ENCODE data around the gene LGR5. TPM values are rescaled to one million over a fixed set of nuclear protein-coding genes. Genes with fewer than 3 reads are reported as not detected.
"Not testable (repeated sequence)": the region's sequence is repeated elsewhere in the genome, so short reads cannot be mapped to it uniquely, and the experiment has no call there.

Gene LGR5
- total RNA-seq, 2 experiments from 2014 or later = not detected

GRCh38 chr12:71555191-71555590 lies 115.6 kb downstream of the LGR5 start:
- no peaks in the 10 kb centered on the region for H3K9me3 ChIP-seq (ENCODE audit: control insufficient read depth in 1 of 2, insufficient read depth in 1 of 2, low read length in 2 of 2)
- H3K9me3 Mint-ChIP-seq = no peaks in the 10 kb centered on the region
- intact Hi-C loops (cut with DNase I, micrococcal nuclease) = loop anchor here in 1 of 2 experiments (10.0 kb wide), 1 partner anchor 140 kb away; no protein-coding TSS in a partner anchor
- H3K4me3 ChIP-seq (ENCODE audit: low read length) = no peak overlapping the region
- ChIA-PET CTCF (no interaction called here), POLR2A (no interaction called here)
- no peak for DNase-seq
- H3K36me3 Mint-ChIP-seq (ENCODE audit: low read depth) = no peaks in the 10 kb centered on the region
- H3K27me3 Mint-ChIP-seq = no peaks in the 10 kb centered on the region
- no peaks in the 10 kb centered on the region for H3K36me3 ChIP-seq (ENCODE audit: insufficient read depth, low read length)
- no peak overlapping the region for H3K4me3 Mint-ChIP-seq
- H3K27ac ChIP-seq (ENCODE audit: low read depth in 1 of 2, low read length in 2 of 2) = no peak overlapping the region
- TF ChIP-seq CTCF (IDR thresholded peaks at IDR 0.05) = no peak
- H3K27ac Mint-ChIP-seq = no peak overlapping the region
- no peaks in the 10 kb centered on the region for H3K4me1 ChIP-seq (ENCODE audit: insufficient read depth, low read length)
- no peaks in the 10 kb centered on the region for H3K4me1 Mint-ChIP-seq (ENCODE audit: low read depth)
- H3K27me3 ChIP-seq (ENCODE audit: control insufficient read depth in 1 of 2, insufficient read depth in 2 of 2, low read length in 2 of 2) = no peaks in the 10 kb centered on the region
- ATAC-seq (ENCODE audit: poor library complexity) = no peak

GRCh38 chr12:71555789-71556188 lies 116.2 kb downstream of the LGR5 start:
- H3K27ac ChIP-seq (ENCODE audit: low read depth in 1 of 2, low read length in 2 of 2); POLR2A ChIA-PET; H3K4me1 ChIP-seq (ENCODE audit: insufficient read depth, low read length); H3K27ac Mint-ChIP-seq; H3K4me3 Mint-ChIP-seq; H3K4me3 ChIP-seq (ENCODE audit: low read length); H3K27me3 Mint-ChIP-seq; DNase-seq; H3K27me3 ChIP-seq (ENCODE audit: control insufficient read depth in 1 of 2, insufficient read depth in 2 of 2, low read length in 2 of 2); H3K9me3 ChIP-seq (ENCODE audit: control insufficient read depth in 1 of 2, insufficient read depth in 1 of 2, low read length in 2 of 2); H3K9me3 Mint-ChIP-seq; H3K4me1 Mint-ChIP-seq (ENCODE audit: low read depth); H3K36me3 ChIP-seq (ENCODE audit: insufficient read depth, low read length); CTCF ChIA-PET; ATAC-seq (ENCODE audit: poor library complexity); H3K36me3 Mint-ChIP-seq (ENCODE audit: low read depth): not testable (repeated sequence)
- intact Hi-C loops (cut with DNase I, micrococcal nuclease) = loop anchor here in 1 of 2 experiments (10.0 kb wide), 1 partner anchor 141 kb away; no protein-coding TSS in a partner anchor

- Histone ChIP-seq H3K27me3 (ENCODE audit: control insufficient read depth in 1 of 2, insufficient read depth in 2 of 2, low read length in 2 of 2) (no peaks in the 10 kb centered on the region), H3K9me3 (ENCODE audit: control insufficient read depth in 1 of 2, insufficient read depth in 1 of 2, low read length in 2 of 2) (no peaks in the 10 kb centered on the region), H3K4me1 (ENCODE audit: insufficient read depth, low read length) (no peaks in the 10 kb centered on the region), H3K36me3 (ENCODE audit: insufficient read depth, low read length) (no peaks in the 10 kb centered on the region), H3K27ac (ENCODE audit: low read depth in 1 of 2, low read length in 2 of 2) (no peak overlapping the region), H3K4me3 (ENCODE audit: low read length) (no peak overlapping the region)
- ATAC-seq (ENCODE audit: poor library complexity) (no peak), DNase-seq (no peak)
- H3K27ac Mint-ChIP-seq = no peak overlapping the region
- CTCF ChIA-PET = no interaction called here
- TF ChIP-seq CTCF (IDR thresholded peaks at IDR 0.05) = no peak
- no peak overlapping the region for H3K4me3 Mint-ChIP-seq
- H3K27me3 Mint-ChIP-seq = no peaks in the 10 kb centered on the region
- H3K4me1 Mint-ChIP-seq (ENCODE audit: low read depth) = no peaks in the 10 kb centered on the region
- H3K36me3 Mint-ChIP-seq (ENCODE audit: low read depth) = no peaks in the 10 kb centered on the region
- POLR2A ChIA-PET = no interaction called here
- intact Hi-C loops (cut with DNase I, micrococcal nuclease) = loop anchor here in 1 of 2 experiments (10.0 kb wide), 1 partner anchor 142 kb away; no protein-coding TSS in a partner anchor
- no peaks in the 10 kb centered on the region for H3K9me3 Mint-ChIP-seq
Observed at GRCh38 chr12:71556448-71556847, 116.8 kb downstream of the LGR5 start.

GRCh38 chr12:71556875-71557274 lies 117.3 kb downstream of the LGR5 start:
- H3K4me1 ChIP-seq (ENCODE audit: insufficient read depth, low read length) = no peaks in the 10 kb centered on the region
- Mint-ChIP-seq H3K4me1 (ENCODE audit: low read depth) (no peaks in the 10 kb centered on the region), H3K27me3 (no peaks in the 10 kb centered on the region), H3K4me3 (no peak overlapping the region), H3K36me3 (ENCODE audit: low read depth) (no peaks in the 10 kb centered on the region), H3K27ac (no peak overlapping the region), H3K9me3 (no peaks in the 10 kb centered on the region)
- no peak for TF ChIP-seq CTCF (IDR thresholded peaks at IDR 0.05)
- intact Hi-C loops (cut with DNase I, micrococcal nuclease) = loop anchor here in 1 of 2 experiments (10.0 kb wide), 1 partner anchor 142 kb away; no protein-coding TSS in a partner anchor
- no peaks in the 10 kb centered on the region for H3K27me3 ChIP-seq (ENCODE audit: control insufficient read depth in 1 of 2, insufficient read depth in 2 of 2, low read length in 2 of 2)
- POLR2A ChIA-PET = no interaction called here
- ATAC-seq (ENCODE audit: poor library complexity) = no peak
- no peak overlapping the region for H3K27ac ChIP-seq (ENCODE audit: low read depth in 1 of 2, low read length in 2 of 2)
- CTCF ChIA-PET = no interaction called here
- no peaks in the 10 kb centered on the region for H3K36me3 ChIP-seq (ENCODE audit: insufficient read depth, low read length)
- no peaks in the 10 kb centered on the region for H3K9me3 ChIP-seq (ENCODE audit: control insufficient read depth in 1 of 2, insufficient read depth in 1 of 2, low read length in 2 of 2)
- DNase-seq = no peak
- H3K4me3 ChIP-seq (ENCODE audit: low read length) = no peak overlapping the region

Measured in CD4-positive, alpha-beta T cell (primary cell).